HCT116 (cell line): Measurements from ENCODE around the gene SH2B3. TPM values are rescaled to one million over a fixed set of nuclear protein-coding genes. Genes with fewer than 3 reads are reported as not detected.

Experiments
- ATAC-seq: fragments of 200-7000 bp; cut with Tn5 transposase; 2 replicates; pipeline ENCODE4 v1.9.1; 2020; ENCODE audit warnings: mild to moderate bottlenecking, moderate library complexity
- BruUV-seq: library from RNA; stranded (reverse); fragments of 400-500 nt; replicated peaks from 2 replicates; lab custom pipeline; 2021; lab: Mats Ljungman, UMichigan
- CTCF ChIA-PET: fragments of 300-600 bp; sonication (Branson Sonifier 250); formaldehyde crosslinking; loops from one replicate; lab custom pipeline; 2021; ENCODE audit warnings: antibody characterized with exemption; lab: Charles Lee
- POLR2A ChIA-PET: fragments of 300-600, 350-600 bp; sonication (Branson Sonifier 250); formaldehyde crosslinking; loops from one replicate; lab custom pipeline; 2021; ENCODE audit warnings: antibody characterized with exemption; lab: Charles Lee
- RAD21 ChIA-PET, 2 experiments: fragments of 300-600 bp; sonication (Branson Sonifier 250); formaldehyde crosslinking; loops; one replicate each; lab custom pipeline; 2023; ENCODE audit warnings: low total read pairs in 2 of 2; ENCODE audit not compliant: uncharacterized antibody in 2 of 2, unreplicated experiment in 2 of 2, low non-redundant PET in 1 of 2; lab: Charles Lee
- DNase-seq: peaks from one replicate; pipeline ENCODE4 v3.0.0-alpha.2; 2010; ENCODE audit warnings: low read depth, low spot score
- H2AFZ ChIP-seq: fragments of 200-600 bp; shearing (Covaris generic), sonication (generic); 2 replicates; pipeline ENCODE4 v1.6.1; 2017; ENCODE audit warnings: low read depth, mixed run types, mixed read lengths, antibody characterized with exemption, low read length; ENCODE audit not compliant: poor library complexity, severe bottlenecking
- H3K27ac ChIP-seq: 2 replicates; pipeline ENCODE4 v1.5.1; 2012; ENCODE audit warnings: low read depth, low read length
- H3K27me3 ChIP-seq: fragments of 200-600 bp; sonication (generic); 2 replicates; pipeline ENCODE4 v1.6.1; 2016; ENCODE audit warnings: mixed run types, low read length, mixed read lengths; ENCODE audit not compliant: insufficient read depth
- H3K36me3 ChIP-seq, 2 experiments: fragments of 200-500 bp in 1 of 2; fragments of 200-600 bp in 1 of 2; sonication (Bioruptor generic) in 1 of 2; sonication (generic) in 1 of 2; 2 replicates each; pipeline versions ENCODE4 v1.5.1 to v1.6.1; 2014 to 2016; ENCODE audit warnings: low read length in 2 of 2, inconsistent platforms in 1 of 2, mixed read lengths in 1 of 2, mixed run types in 1 of 2; ENCODE audit not compliant: insufficient read depth in 2 of 2, control insufficient read depth in 1 of 2
- H3K4me1 ChIP-seq, 2 experiments: fragments of 200-600 bp in 1 of 2; sonication (generic) in 1 of 2; 2 replicates each; pipeline versions ENCODE4 v1.5.1 to v1.6.1; 2012 to 2017; ENCODE audit warnings: low read length in 2 of 2, inconsistent platforms in 1 of 2, mild to moderate bottlenecking in 1 of 2, mixed read lengths in 1 of 2, mixed run types in 1 of 2, moderate library complexity in 1 of 2; ENCODE audit not compliant: insufficient read depth in 2 of 2, control insufficient read depth in 1 of 2
- H3K4me2 ChIP-seq: fragments of 200-600 bp; sonication (generic); 2 replicates; pipeline ENCODE4 v1.6.1; 2017; ENCODE audit warnings: mixed run types, low read length, mixed read lengths
- H3K4me3 ChIP-seq, 2 experiments: fragments of 200-600 bp in 1 of 2; sonication (generic) in 1 of 2; replicated peaks in 1 of 2; 2 replicates each; pipeline ENCODE4 v1.5.1; 2011 to 2016; ENCODE audit warnings: low read length in 2 of 2, control low read depth in 1 of 2, low read depth in 1 of 2, mild to moderate bottlenecking in 1 of 2, mixed read lengths in 1 of 2, mixed run types in 1 of 2
- H3K79me2 ChIP-seq: fragments of 200-600 bp; sonication (generic); 2 replicates; pipeline ENCODE4 v1.6.1; 2017; ENCODE audit warnings: mild to moderate bottlenecking, mixed run types, low read length, moderate library complexity, mixed read lengths; ENCODE audit not compliant: insufficient read depth
- H3K9ac ChIP-seq: fragments of 200-600 bp; sonication (generic); 2 replicates; pipeline ENCODE4 v1.6.1; 2016; ENCODE audit warnings: low read length, mixed read lengths
- H3K9me2 ChIP-seq: fragments of 200-600 bp; sonication (generic), shearing (Covaris generic); 2 replicates; pipeline ENCODE4 v1.6.1; 2017; ENCODE audit warnings: mixed run types, mild to moderate bottlenecking, moderate library complexity; ENCODE audit not compliant: insufficient read depth
- H3K9me3 ChIP-seq, 2 experiments: fragments of 200-500 bp in 1 of 2; fragments of 200-600 bp in 1 of 2; sonication (Bioruptor generic) in 1 of 2; sonication (generic) in 1 of 2; 2 replicates each; pipeline ENCODE4 v1.6.1; 2014 to 2017; ENCODE audit warnings: low read length in 2 of 2, mixed read lengths in 2 of 2, inconsistent platforms in 1 of 2, low read depth in 1 of 2, mild to moderate bottlenecking in 1 of 2, mixed run types in 1 of 2, moderate library complexity in 1 of 2; ENCODE audit not compliant: control insufficient read depth in 1 of 2, insufficient read depth in 1 of 2
- H4K20me1 ChIP-seq: fragments of 200-600 bp; sonication (generic), shearing (Covaris generic); 2 replicates; pipeline ENCODE4 v1.6.1; 2017; ENCODE audit warnings: mixed run types, mild to moderate bottlenecking, moderate library complexity; ENCODE audit not compliant: insufficient read depth
- CBX3 ChIP-seq: IDR thresholded peaks from 2 replicates; pipeline ENCODE4 v1.6.1; 2012; ENCODE audit warnings: low read depth
- EZH2phosphoT487 ChIP-seq: fragments of 200-600 bp; IDR thresholded peaks from 2 replicates; pipeline ENCODE4 v1.6.1; 2018; ENCODE audit warnings: antibody characterized with exemption, borderline replicate concordance
- JUND ChIP-seq: IDR thresholded peaks from 2 replicates; pipeline ENCODE4 v1.6.1; 2012
- POLR2A ChIP-seq: IDR thresholded peaks from 2 replicates; pipeline ENCODE4 v1.7.0; 2011; ENCODE audit warnings: borderline replicate concordance; ENCODE audit not compliant: insufficient read depth, insufficient read length; ENCODE audit errors: extremely low read depth
- POLR2AphosphoS5 ChIP-seq: IDR thresholded peaks from 2 replicates; pipeline ENCODE4 v1.6.1; 2011; ENCODE audit warnings: mild to moderate bottlenecking, low read depth, low read length, moderate library complexity
- SP1 ChIP-seq: IDR thresholded peaks from 2 replicates; pipeline ENCODE4 v1.6.1; 2012; ENCODE audit warnings: low read depth
- TCF7L2 ChIP-seq: IDR thresholded peaks from 2 replicates; pipeline ENCODE4 v1.7.0; 2011; ENCODE audit warnings: borderline replicate concordance, inconsistent platforms; ENCODE audit not compliant: insufficient read depth, insufficient read length; ENCODE audit errors: extremely low read depth
- YY1 ChIP-seq: IDR thresholded peaks from 2 replicates; pipeline ENCODE4 v1.6.1; 2011; ENCODE audit warnings: low read length, low read depth, moderate library complexity, mild to moderate bottlenecking; ENCODE audit not compliant: insufficient replicate concordance; ENCODE audit errors: extremely low read depth
- ZNF274 ChIP-seq: fragments of 200-500 bp; sonication (Bioruptor generic); IDR thresholded peaks from 2 replicates; pipeline ENCODE4 v1.6.1; 2014; ENCODE audit warnings: mild to moderate bottlenecking, low read depth, low read length, inconsistent platforms
- intact Hi-C: fragments of 100-400 bp; cut with micrococcal nuclease; formaldehyde crosslinking; loops from 2 replicates; pipeline ENCODE4 v1.10.0; 2022
- total RNA-seq: library from RNA; stranded (reverse); gene quantifications from one replicate; pipeline ENCODE4 v1.2.1, GENCODE V29; 2021; ENCODE audit not compliant: unreplicated experiment
- TF ChIP-seq, protein P1 (sequence below), 3 experiments: fragments of 200-600 bp in 1 of 3; sonication (generic) in 1 of 3; IDR thresholded peaks in 2 of 3; conservative IDR thresholded peaks in 1 of 3; 2 replicates each; pipeline ENCODE4 v1.5.1; 2012 to 2017; ENCODE audit warnings: low read depth in 2 of 3, low read length in 2 of 3, antibody characterized with exemption in 1 of 3, borderline replicate concordance in 1 of 3, control low read depth in 1 of 3, mild to moderate bottlenecking in 1 of 3, mixed read lengths in 1 of 3, mixed run types in 1 of 3, moderate library complexity in 1 of 3; ENCODE audit not compliant: insufficient read depth in 1 of 3
- TF ChIP-seq, protein P2 (sequence below): IDR thresholded peaks from 2 replicates; pipeline ENCODE4 v1.6.1; 2012
- TF ChIP-seq, protein P3 (sequence below): IDR thresholded peaks from 2 replicates; pipeline ENCODE4 v1.6.1; 2012; ENCODE audit warnings: low read depth

Gene SH2B3
- total RNA-seq, 1 experiment from 2014 or later: 17.3 TPM

DNA sequence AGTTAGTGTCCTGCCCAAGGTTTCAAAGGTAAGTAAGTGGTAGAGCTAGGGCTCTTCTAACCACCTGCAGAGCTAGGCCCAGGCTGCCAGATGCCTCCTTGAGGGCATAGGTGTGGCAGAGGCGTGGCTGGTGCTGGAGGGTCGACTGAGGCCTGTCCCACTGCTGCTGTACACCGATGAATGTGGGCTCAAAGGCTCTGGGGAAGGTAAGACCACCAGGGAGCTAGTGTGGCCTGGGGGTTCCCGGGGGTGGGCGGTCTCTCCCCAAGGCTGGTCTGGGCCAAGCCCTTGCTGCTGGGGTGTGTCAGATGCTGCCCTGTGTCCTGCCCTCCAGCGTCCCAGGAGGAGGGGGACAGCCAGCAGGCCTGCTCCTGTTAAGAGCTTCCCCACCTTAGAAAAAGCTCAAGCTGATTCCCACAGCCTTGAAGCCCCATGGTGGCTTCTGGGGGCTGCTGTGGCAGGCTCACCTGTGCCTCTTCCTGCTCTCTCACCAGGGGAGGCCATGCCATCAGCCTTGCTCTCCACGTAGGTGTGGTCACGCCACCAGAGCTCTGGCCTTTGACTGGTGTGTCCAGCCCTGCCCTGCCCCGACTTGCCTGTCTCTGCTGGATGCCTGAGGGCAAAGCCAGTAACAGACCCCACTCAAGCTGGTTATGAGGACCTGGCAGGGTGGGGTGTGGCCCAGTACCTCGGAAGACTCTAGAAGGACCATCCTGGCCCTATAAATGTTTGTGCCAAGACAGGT lies 36.8 kb downstream of the SH2B3 start:
- Histone ChIP-seq H3K27ac (no peak overlapping the region), H4K20me1 (no peaks in the 10 kb centered on the region), H3K36me3 (peaks cover 5 to 18% of the 10 kb centered on the region in 2 experiments; a peak in 2 of 4 replicates), H3K9me3 (no peaks in the 10 kb centered on the region), H3K27me3 (no peaks in the 10 kb centered on the region), H3K79me2 (no peaks in the 10 kb centered on the region; the same call in 1 of the 2 replicates), H3K4me3 (no peak overlapping the region), H3K4me2 (no peak overlapping the region), H2AFZ (no peak overlapping the region), H3K9ac (no peak overlapping the region), H3K9me2 (no peaks in the 10 kb centered on the region), H3K4me1 (peaks cover 0 to 17% of the 10 kb centered on the region in 2 experiments; a peak in 1 of 4 replicates)
- ATAC-seq: peak; percentile 7; the same call in 1 of the 2 replicates
- no TSS peak for BruUV-seq
- intact Hi-C loops: no loop called here
- DNase-seq: no peak
- TF ChIP-seq, protein P1, sequence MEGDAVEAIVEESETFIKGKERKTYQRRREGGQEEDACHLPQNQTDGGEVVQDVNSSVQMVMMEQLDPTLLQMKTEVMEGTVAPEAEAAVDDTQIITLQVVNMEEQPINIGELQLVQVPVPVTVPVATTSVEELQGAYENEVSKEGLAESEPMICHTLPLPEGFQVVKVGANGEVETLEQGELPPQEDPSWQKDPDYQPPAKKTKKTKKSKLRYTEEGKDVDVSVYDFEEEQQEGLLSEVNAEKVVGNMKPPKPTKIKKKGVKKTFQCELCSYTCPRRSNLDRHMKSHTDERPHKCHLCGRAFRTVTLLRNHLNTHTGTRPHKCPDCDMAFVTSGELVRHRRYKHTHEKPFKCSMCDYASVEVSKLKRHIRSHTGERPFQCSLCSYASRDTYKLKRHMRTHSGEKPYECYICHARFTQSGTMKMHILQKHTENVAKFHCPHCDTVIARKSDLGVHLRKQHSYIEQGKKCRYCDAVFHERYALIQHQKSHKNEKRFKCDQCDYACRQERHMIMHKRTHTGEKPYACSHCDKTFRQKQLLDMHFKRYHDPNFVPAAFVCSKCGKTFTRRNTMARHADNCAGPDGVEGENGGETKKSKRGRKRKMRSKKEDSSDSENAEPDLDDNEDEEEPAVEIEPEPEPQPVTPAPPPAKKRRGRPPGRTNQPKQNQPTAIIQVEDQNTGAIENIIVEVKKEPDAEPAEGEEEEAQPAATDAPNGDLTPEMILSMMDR (IDR thresholded peaks at IDR 0.05 in 2 of 3, conservative IDR thresholded peaks at IDR 0.05 in 1 of 3; ENCODE audit: borderline replicate concordance in 1 of 3, insufficient read depth in 1 of 3, low read depth in 2 of 3, low read length in 2 of 3): no peak
- TF ChIP-seq POLR2AphosphoS5: no peak
- no peak for TF ChIP-seq YY1
- TF ChIP-seq POLR2A: no peak
- RAD21 ChIA-PET: interaction anchor here in 1 of 2 experiments (1.2 kb wide), 1 partner anchor 9 kb away, joined by 3 read pairs; no protein-coding TSS in a partner anchor
- POLR2A ChIA-PET: no interaction called here
- CTCF ChIA-PET: interaction anchor here (1.1 to 1.2 kb wide), 3 partner anchors 10 to 231 kb away, joined by 3 to 6 read pairs (median 3); no protein-coding TSS in a partner anchor

DNA sequence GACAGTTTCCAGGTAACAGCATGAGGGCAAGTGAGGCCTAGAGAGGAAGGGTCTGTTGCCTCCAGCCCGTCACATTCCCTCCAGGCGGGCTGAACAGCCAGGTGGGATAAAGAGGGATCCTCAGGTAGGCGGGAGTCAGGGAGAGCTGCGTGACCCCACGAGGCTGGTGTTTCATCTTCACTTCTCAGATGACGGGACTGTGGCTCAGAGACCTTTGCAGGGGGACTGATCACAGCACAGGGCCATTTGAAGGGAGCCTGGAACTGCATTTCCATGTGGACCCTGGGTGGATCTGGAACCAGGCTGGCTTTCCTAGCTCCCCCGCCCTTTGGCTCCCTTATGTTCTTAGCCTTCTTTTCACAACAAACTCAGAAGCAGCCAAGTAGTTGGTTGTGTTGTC lies 37.4 kb downstream of the SH2B3 start:
- Histone ChIP-seq H4K20me1 (no peaks in the 10 kb centered on the region), H3K27ac (no peak overlapping the region), H3K4me3 (no peak overlapping the region), H3K4me2 (no peak overlapping the region), H3K4me1 (peaks cover 0 to 12% of the 10 kb centered on the region in 2 experiments; a peak in 1 of 4 replicates), H3K9ac (no peak overlapping the region), H3K79me2 (no peaks in the 10 kb centered on the region; the same call in 1 of the 2 replicates), H3K27me3 (no peaks in the 10 kb centered on the region), H2AFZ (no peak overlapping the region), H3K9me2 (no peaks in the 10 kb centered on the region), H3K9me3 (no peaks in the 10 kb centered on the region), H3K36me3 (peaks cover 9 to 21% of the 10 kb centered on the region in 2 experiments; a peak in 3 of 4 replicates)
- DNase-seq (no peak), ATAC-seq (no peak)
- POLR2A ChIA-PET: no interaction called here
- no TSS peak for BruUV-seq
- RAD21 ChIA-PET: no interaction called here
- CTCF ChIA-PET: interaction anchor here (1.1 to 1.2 kb wide), 2 partner anchors 9 to 230 kb away, joined by 3 to 6 read pairs; no protein-coding TSS in a partner anchor
- intact Hi-C loops: no loop called here
- TF ChIP-seq ZNF274: no peak
- no peak for TF ChIP-seq TCF7L2
- no peak for TF ChIP-seq YY1
- TF ChIP-seq JUND: no peak
- TF ChIP-seq CBX3: no peak
- no peak for TF ChIP-seq EZH2phosphoT487
- TF ChIP-seq POLR2AphosphoS5: no peak
- TF ChIP-seq, protein P2, sequence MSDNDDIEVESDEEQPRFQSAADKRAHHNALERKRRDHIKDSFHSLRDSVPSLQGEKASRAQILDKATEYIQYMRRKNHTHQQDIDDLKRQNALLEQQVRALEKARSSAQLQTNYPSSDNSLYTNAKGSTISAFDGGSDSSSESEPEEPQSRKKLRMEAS: no peak
- TF ChIP-seq, protein P3, sequence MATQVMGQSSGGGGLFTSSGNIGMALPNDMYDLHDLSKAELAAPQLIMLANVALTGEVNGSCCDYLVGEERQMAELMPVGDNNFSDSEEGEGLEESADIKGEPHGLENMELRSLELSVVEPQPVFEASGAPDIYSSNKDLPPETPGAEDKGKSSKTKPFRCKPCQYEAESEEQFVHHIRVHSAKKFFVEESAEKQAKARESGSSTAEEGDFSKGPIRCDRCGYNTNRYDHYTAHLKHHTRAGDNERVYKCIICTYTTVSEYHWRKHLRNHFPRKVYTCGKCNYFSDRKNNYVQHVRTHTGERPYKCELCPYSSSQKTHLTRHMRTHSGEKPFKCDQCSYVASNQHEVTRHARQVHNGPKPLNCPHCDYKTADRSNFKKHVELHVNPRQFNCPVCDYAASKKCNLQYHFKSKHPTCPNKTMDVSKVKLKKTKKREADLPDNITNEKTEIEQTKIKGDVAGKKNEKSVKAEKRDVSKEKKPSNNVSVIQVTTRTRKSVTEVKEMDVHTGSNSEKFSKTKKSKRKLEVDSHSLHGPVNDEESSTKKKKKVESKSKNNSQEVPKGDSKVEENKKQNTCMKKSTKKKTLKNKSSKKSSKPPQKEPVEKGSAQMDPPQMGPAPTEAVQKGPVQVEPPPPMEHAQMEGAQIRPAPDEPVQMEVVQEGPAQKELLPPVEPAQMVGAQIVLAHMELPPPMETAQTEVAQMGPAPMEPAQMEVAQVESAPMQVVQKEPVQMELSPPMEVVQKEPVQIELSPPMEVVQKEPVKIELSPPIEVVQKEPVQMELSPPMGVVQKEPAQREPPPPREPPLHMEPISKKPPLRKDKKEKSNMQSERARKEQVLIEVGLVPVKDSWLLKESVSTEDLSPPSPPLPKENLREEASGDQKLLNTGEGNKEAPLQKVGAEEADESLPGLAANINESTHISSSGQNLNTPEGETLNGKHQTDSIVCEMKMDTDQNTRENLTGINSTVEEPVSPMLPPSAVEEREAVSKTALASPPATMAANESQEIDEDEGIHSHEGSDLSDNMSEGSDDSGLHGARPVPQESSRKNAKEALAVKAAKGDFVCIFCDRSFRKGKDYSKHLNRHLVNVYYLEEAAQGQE: no peak
- no peak for TF ChIP-seq SP1
